PFSK-1 (cell line): Measurements from ENCODE around the gene TTC39B.

ENCODE experiments used
- FOXP2 ChIP-seq: optimal IDR thresholded peaks from 2 replicates; pipeline ENCODE3; 2011; ENCODE audit warnings: borderline replicate concordance, control low read depth, inconsistent platforms; ENCODE audit not compliant: insufficient read depth; ENCODE audit errors: extremely low read length, extremely low read depth
- POLR2AphosphoS5 ChIP-seq: IDR thresholded peaks from 2 replicates; pipeline ENCODE4 v1.6.1; 2012; ENCODE audit warnings: low read depth, mild to moderate bottlenecking, control low read depth, low read length, moderate library complexity
- SIN3A ChIP-seq: IDR thresholded peaks from 2 replicates; pipeline ENCODE4 v1.6.1; 2012; ENCODE audit warnings: mild to moderate bottlenecking, low read length, moderate library complexity, borderline replicate concordance; ENCODE audit not compliant: insufficient read depth
- TAF1 ChIP-seq: IDR thresholded peaks from 2 replicates; pipeline ENCODE4 v1.6.1; 2012; ENCODE audit warnings: low read length, control low read depth, borderline replicate concordance; ENCODE audit not compliant: insufficient read depth
- TF ChIP-seq, protein P1 (sequence below), 2 experiments: IDR thresholded peaks; 2 replicates each; pipeline versions ENCODE4 v1.6.1 to v1.8.0; 2011 to 2012; ENCODE audit warnings: low read depth in 2 of 2, low read length in 2 of 2, control low read depth in 1 of 2, inconsistent platforms in 1 of 2, mild to moderate bottlenecking in 1 of 2, moderate library complexity in 1 of 2; ENCODE audit not compliant: insufficient read depth in 1 of 2

Gene TTC39B

GRCh38 chr9:15304632-15305031 lies 2.4 kb downstream of the TTC39B start:
- TF ChIP-seq POLR2AphosphoS5: no peak

DNA sequence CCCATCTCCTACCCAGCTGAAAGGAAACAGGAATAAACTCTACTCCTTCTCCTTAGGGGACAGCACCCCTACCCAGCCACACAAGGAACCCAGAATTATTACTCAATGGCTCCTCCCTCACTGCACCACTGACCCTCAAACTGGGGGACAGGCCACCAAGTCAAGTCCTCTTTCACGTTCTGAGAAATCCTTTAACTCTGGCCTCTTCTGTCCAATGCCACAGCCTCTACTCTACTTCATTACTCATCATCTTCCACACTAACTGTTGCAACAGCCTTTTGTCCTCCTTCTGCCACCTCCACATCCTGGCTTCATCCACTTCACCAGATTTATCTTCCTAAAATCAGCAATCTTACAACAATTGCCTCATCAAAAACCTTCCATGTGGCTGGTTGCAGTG lies 6.8 kb downstream of the TTC39B start:
- TF ChIP-seq TAF1 (no peak), POLR2AphosphoS5 (no peak), FOXP2 (no peak), SIN3A (no peak)
- TF ChIP-seq, protein P1, sequence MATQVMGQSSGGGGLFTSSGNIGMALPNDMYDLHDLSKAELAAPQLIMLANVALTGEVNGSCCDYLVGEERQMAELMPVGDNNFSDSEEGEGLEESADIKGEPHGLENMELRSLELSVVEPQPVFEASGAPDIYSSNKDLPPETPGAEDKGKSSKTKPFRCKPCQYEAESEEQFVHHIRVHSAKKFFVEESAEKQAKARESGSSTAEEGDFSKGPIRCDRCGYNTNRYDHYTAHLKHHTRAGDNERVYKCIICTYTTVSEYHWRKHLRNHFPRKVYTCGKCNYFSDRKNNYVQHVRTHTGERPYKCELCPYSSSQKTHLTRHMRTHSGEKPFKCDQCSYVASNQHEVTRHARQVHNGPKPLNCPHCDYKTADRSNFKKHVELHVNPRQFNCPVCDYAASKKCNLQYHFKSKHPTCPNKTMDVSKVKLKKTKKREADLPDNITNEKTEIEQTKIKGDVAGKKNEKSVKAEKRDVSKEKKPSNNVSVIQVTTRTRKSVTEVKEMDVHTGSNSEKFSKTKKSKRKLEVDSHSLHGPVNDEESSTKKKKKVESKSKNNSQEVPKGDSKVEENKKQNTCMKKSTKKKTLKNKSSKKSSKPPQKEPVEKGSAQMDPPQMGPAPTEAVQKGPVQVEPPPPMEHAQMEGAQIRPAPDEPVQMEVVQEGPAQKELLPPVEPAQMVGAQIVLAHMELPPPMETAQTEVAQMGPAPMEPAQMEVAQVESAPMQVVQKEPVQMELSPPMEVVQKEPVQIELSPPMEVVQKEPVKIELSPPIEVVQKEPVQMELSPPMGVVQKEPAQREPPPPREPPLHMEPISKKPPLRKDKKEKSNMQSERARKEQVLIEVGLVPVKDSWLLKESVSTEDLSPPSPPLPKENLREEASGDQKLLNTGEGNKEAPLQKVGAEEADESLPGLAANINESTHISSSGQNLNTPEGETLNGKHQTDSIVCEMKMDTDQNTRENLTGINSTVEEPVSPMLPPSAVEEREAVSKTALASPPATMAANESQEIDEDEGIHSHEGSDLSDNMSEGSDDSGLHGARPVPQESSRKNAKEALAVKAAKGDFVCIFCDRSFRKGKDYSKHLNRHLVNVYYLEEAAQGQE (IDR thresholded peaks at IDR 0.05; ENCODE audit: insufficient read depth in 1 of 2, low read depth in 2 of 2, low read length in 2 of 2): no peak

DNA sequence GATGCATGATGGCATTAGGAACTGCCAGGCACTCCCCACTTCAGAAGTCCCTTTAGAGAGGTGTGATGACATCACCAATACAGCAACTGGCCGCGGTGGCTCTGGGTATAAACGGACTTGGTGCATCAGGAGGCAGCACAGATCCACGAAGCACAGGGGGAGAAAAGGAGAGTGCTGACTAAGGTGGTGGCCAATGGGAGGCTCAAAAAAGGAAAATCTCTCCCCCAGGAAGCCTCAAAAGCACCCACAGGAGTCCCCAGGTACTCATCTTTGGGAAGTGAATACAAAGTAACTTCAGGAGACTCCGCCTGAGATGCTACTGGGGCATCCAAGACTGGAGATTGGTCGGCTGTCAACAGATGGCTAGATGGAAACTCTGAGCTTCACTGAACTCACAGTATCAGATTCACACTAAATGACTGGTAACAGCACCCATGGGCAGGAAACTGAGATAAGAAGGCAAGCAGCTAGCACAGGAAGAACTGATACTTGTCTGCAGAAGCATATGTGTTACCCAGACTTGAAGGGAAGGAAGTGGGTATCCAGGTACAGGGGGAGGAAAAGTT lies 7.6 kb downstream of the TTC39B start:
- TF ChIP-seq, protein P1 (IDR thresholded peaks at IDR 0.05; ENCODE audit: insufficient read depth in 1 of 2, low read depth in 2 of 2, low read length in 2 of 2): no peak
- TF ChIP-seq SIN3A (no peak), TAF1 (no peak), POLR2AphosphoS5 (no peak), FOXP2 (no peak)

DNA sequence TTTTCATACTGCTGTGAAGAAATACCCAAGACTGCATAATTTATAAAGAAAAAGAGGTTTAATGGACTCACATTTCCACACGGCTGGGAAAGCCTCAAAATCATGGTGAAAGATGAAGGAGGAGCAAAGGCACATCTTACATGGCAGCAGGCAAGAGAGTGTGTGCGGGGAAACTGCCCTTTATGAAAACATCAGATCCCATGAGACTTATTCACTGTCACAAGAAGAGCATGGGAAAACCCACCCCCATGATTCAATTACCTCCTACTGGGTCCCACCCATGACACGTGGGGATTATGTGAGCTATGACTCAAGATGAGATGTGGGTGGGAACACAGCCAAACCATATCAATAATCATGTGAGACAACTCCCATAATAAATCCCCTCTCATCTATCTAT lies 8.7 kb downstream of the TTC39B start:
- TF ChIP-seq, protein P1 (IDR thresholded peaks at IDR 0.05; ENCODE audit: insufficient read depth in 1 of 2, low read depth in 2 of 2, low read length in 2 of 2): no peak
- no peak for TF ChIP-seq TAF1
- TF ChIP-seq FOXP2: no peak
- no peak for TF ChIP-seq POLR2AphosphoS5
- no peak for TF ChIP-seq SIN3A

DNA sequence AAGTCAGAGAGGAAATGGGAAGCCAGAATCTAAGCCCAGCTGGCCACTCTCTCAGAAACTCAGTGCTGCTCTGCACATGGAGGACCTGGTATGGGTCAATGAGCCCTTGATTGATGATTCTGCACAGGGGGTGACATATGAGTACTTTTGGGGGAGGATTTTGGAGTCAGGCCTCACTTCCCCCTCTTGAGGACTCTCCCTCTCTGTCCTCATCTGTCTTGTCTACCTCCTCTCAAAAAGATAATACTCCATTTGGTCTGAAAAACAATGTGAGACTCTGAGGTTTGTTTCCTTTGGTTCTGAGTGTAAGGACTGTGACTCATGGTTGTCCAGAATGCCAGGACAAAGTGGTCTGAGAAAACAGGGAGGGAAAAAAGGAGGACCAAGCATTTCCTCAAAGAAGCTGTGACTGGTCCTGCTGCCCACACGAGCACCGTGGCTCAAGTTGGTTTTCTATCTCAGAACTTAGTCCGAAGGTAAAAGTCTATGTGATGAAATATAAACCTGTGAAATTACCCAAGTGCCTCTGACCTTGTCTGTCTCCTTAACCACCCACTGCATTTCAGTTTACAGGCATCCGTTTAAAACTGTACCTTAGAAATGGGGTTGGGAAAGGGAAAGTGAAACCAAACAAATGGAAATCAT lies 11.1 kb downstream of the TTC39B start:
- TF ChIP-seq, protein P1 (IDR thresholded peaks at IDR 0.05; ENCODE audit: insufficient read depth in 1 of 2, low read depth in 2 of 2, low read length in 2 of 2): no peak
- TF ChIP-seq TAF1 (no peak), POLR2AphosphoS5 (no peak), FOXP2 (no peak), SIN3A (no peak)

- TF ChIP-seq SIN3A (no peak), FOXP2 (no peak)
- TF ChIP-seq, protein P1 (IDR thresholded peaks at IDR 0.05; ENCODE audit: insufficient read depth in 1 of 2, low read depth in 2 of 2, low read length in 2 of 2): no peak
Measured at GRCh38 chr9:15294604-15295003, 12.4 kb downstream of the TTC39B start.
